B cell (primary cell): ENCODE measurements around the gene ACVR1. TPM values are rescaled to one million over a fixed set of nuclear protein-coding genes. Genes with fewer than 3 reads are reported as not detected.

Experiments
- ATAC-seq: fragments of 200-7000 bp; cut with Tn5 transposase; one replicate; pipeline ENCODE4 v1.10.0; 2021; ENCODE audit warnings: low read depth, mild to moderate bottlenecking, moderate number of reproducible peaks, moderate library complexity
- CTCF ChIA-PET: fragments of 350-600 bp; sonication (Branson Sonifier 250); formaldehyde crosslinking; loops from one replicate; lab custom pipeline; 2021; ENCODE audit warnings: antibody characterized with exemption, inconsistent platforms; lab: Charles Lee
- POLR2A ChIA-PET: fragments of 350-600 bp; sonication (Branson Sonifier 250); formaldehyde crosslinking; loops from one replicate; lab custom pipeline; 2021; ENCODE audit warnings: antibody characterized with exemption; lab: Charles Lee
- DNase-seq: peaks from one replicate; pipeline ENCODE4 v3.0.0; 2013
- H2AFZ ChIP-seq: 2 replicates; pipeline ENCODE4 v1.6.1; 2012; ENCODE audit warnings: mild to moderate bottlenecking, low read depth, low read length; ENCODE audit not compliant: insufficient read depth, poor library complexity, severe bottlenecking
- H3K27ac ChIP-seq, 2 donors: 1 replicate in 1 of 2; 2 replicates in 1 of 2; pipeline ENCODE4 v1.5.1; 2012 to 2013; ENCODE audit warnings: low read length in 2 of 2, mild to moderate bottlenecking in 2 of 2, moderate library complexity in 1 of 2
- H3K27me3 ChIP-seq, 4 experiments: fragments of 200-600 bp in 1 of 4; sonication (generic) in 1 of 4; replicated peaks in 1 of 4; 1 replicate in 2 of 4; 2 replicates in 2 of 4; pipeline versions ENCODE4 v1.6.1 to v1.7.0; 2013 to 2016; ENCODE audit warnings: low read length in 3 of 4, mild to moderate bottlenecking in 2 of 4, mixed read lengths in 1 of 4, moderate library complexity in 1 of 4; ENCODE audit not compliant: insufficient read depth in 4 of 4, control insufficient read depth in 3 of 4; ENCODE audit errors: control extremely low read depth in 1 of 4
- H3K36me3 ChIP-seq, 2 experiments: replicated peaks in 1 of 2; 1 replicate in 1 of 2; 2 replicates in 1 of 2; pipeline versions ENCODE4 v1.6.1 to v1.7.1; 2013; ENCODE audit warnings: low read length in 1 of 2; ENCODE audit not compliant: insufficient read depth in 2 of 2, control insufficient read depth in 1 of 2; ENCODE audit errors: control extremely low read depth in 1 of 2, extremely low read depth in 1 of 2
- H3K4me1 ChIP-seq, 2 donors: fragments of 200-600 bp in 1 of 2; sonication (generic) in 1 of 2; 1 replicate in 1 of 2; 2 replicates in 1 of 2; pipeline versions ENCODE4 v1.5.1 to v1.6.1; 2013 to 2017; ENCODE audit warnings: low read length in 2 of 2; ENCODE audit not compliant: control insufficient read depth in 2 of 2, insufficient read depth in 2 of 2
- H3K4me2 ChIP-seq: replicated peaks from 2 replicates; pipeline ENCODE3; 2012; ENCODE audit warnings: mild to moderate bottlenecking, low read depth, low read length; ENCODE audit not compliant: poor library complexity, severe bottlenecking
- H3K4me3 ChIP-seq, 5 experiments: fragments of 200-600 bp in 1 of 5; sonication (generic) in 1 of 5; 1 replicate in 3 of 5; 2 replicates in 2 of 5; pipeline versions ENCODE4 v1.5.1 to v1.7.0; 2011 to 2016; ENCODE audit warnings: low read length in 4 of 5, mild to moderate bottlenecking in 4 of 5, low read depth in 2 of 5, control low read depth in 1 of 5, moderate library complexity in 1 of 5; ENCODE audit not compliant: insufficient read depth in 1 of 5; ENCODE audit errors: control extremely low read depth in 1 of 5, extremely low read depth in 1 of 5
- H3K79me2 ChIP-seq: fragments of 200-600 bp; sonication (generic); one replicate; pipeline ENCODE4 v1.6.0; 2016; ENCODE audit warnings: low read length; ENCODE audit not compliant: control insufficient read depth, insufficient read depth
- H3K9ac ChIP-seq: fragments of 200-600 bp; sonication (generic); 2 replicates; pipeline ENCODE4 v1.6.1; 2017; ENCODE audit warnings: mild to moderate bottlenecking, low read length, moderate library complexity
- H3K9me3 ChIP-seq, 3 donors: one replicate each; pipeline versions ENCODE4 v1.6.1 to v1.7.1; 2013; ENCODE audit warnings: low read length in 2 of 3; ENCODE audit not compliant: control insufficient read depth in 2 of 3, insufficient read depth in 1 of 3; ENCODE audit errors: control extremely low read depth in 1 of 3
- H4K20me1 ChIP-seq: 2 replicates; pipeline ENCODE4 v1.6.0; 2012; ENCODE audit warnings: mild to moderate bottlenecking, low read length; ENCODE audit not compliant: insufficient read depth, control insufficient read depth, poor library complexity, severe bottlenecking
- H3K27ac Mint-ChIP-seq: one replicate; pipeline ENCODE4 v1.8.0; 2021; ENCODE audit warnings: mixed read lengths
- H3K27me3 Mint-ChIP-seq: one replicate; pipeline ENCODE4 v1.8.0; 2021; ENCODE audit warnings: mixed read lengths
- H3K4me1 Mint-ChIP-seq: one replicate; pipeline ENCODE4 v1.8.0; 2021; ENCODE audit warnings: mixed read lengths
- H3K4me3 Mint-ChIP-seq: one replicate; pipeline ENCODE4 v1.8.0; 2021; ENCODE audit warnings: mixed read lengths
- H3K9me3 Mint-ChIP-seq: one replicate; pipeline ENCODE4 v1.8.0; 2022; ENCODE audit warnings: mixed read lengths; ENCODE audit not compliant: insufficient read depth
- CTCF ChIP-seq: fragments of 200-600 bp; IDR thresholded peaks from one replicate; pipeline ENCODE4 v1.8.0; 2022; ENCODE audit warnings: antibody characterized with exemption, mild to moderate bottlenecking
- EZH2 ChIP-seq: IDR thresholded peaks from 2 replicates; pipeline ENCODE4 v1.6.1; 2012; ENCODE audit warnings: borderline replicate concordance, low read depth, mild to moderate bottlenecking, moderate library complexity, low read length; ENCODE audit not compliant: insufficient read depth, poor library complexity, severe bottlenecking
- WGBS: methylation state at CpG from one replicate; pipeline ENCODE4 v1.1.5; 2013; ENCODE audit warnings: missing lambda C conversion rate; ENCODE audit not compliant: insufficient coverage; 5-methylcytosine and 5-hydroxymethylcytosine counted together
- intact Hi-C: fragments of 100-400 bp; cut with micrococcal nuclease; formaldehyde crosslinking; loops from one replicate; pipeline ENCODE4 v1.10.0; 2022
- polyA plus RNA-seq: library from polyadenylated mRNA; depleted of rRNA; stranded (reverse); fragments of >200 nt; gene quantifications from 2 replicates; pipeline ENCODE4 v1.2.3, GENCODE V29; 2012
- small RNA-seq: library from RNA; depleted of rRNA; stranded (forward); fragments of <200 nt; gene quantifications from one replicate; pipeline ENCODE3, GENCODE V24; 2012; ENCODE audit warnings: low replicate concordance, low read depth; ENCODE audit not compliant: insufficient read length
- total RNA-seq, 2 donors: library from RNA; stranded (reverse); fragments of 120-200 nt in 1 of 2; gene quantifications; 1 replicate in 1 of 2; 2 replicates in 1 of 2; pipeline versions ENCODE4 v1.2.3 to v1.2.4, GENCODE V29; 2013 to 2022

ACVR1 gene
- total and polyA plus RNA-seq, 2 donors (not counting 1 experiment from before 2014, with no cell fraction given) = 3.7 to 11.7 TPM

GRCh38 chr2:157691695-157692094 lies 184.4 kb downstream of the ACVR1 start:
- TF ChIP-seq EZH2 (no peak), CTCF (no peak)
- no peaks in the 10 kb centered on the region for H3K9me3 Mint-ChIP-seq
- no peaks in the 10 kb centered on the region for H3K4me1 Mint-ChIP-seq
- Histone ChIP-seq H3K9ac (no peak overlapping the region), H3K4me1 (no peaks in the 10 kb centered on the region), H3K9me3 (no peaks in the 10 kb centered on the region), H3K27ac (no peak overlapping the region), H3K79me2 (no peaks in the 10 kb centered on the region), H4K20me1 (no peaks in the 10 kb centered on the region), H3K4me2 (no peak overlapping the region), H3K27me3 (no peaks in the 10 kb centered on the region), H3K36me3 (no peaks in the 10 kb centered on the region), H3K4me3 (no peak overlapping the region), H2AFZ (no peak overlapping the region)
- H3K27me3 Mint-ChIP-seq = peaks cover 5% of the 10 kb centered on the region
- ChIA-PET POLR2A (no interaction called here), CTCF (no interaction called here)
- intact Hi-C loops = no loop called here
- ATAC-seq (no peak), DNase-seq (no peak)
- no peak overlapping the region for H3K27ac Mint-ChIP-seq
- WGBS = no CpG with 5 or more reads among the region's 4 CpGs
- H3K4me3 Mint-ChIP-seq = no peak overlapping the region

- CTCF ChIA-PET = no interaction called here
- H3K27ac Mint-ChIP-seq = no peak overlapping the region
- H3K4me2 ChIP-seq = no peak overlapping the region
These were observed 185.0 kb downstream of the ACVR1 start for GRCh38 chr2:157691131-157691530.

More at GRCh38 chr2:157691131-157691530, 185.0 kb downstream of the ACVR1 start:
- Mint-ChIP-seq H3K4me1 (no peaks in the 10 kb centered on the region), H3K27me3 (peaks cover 5% of the 10 kb centered on the region), H3K9me3 (no peaks in the 10 kb centered on the region), H3K4me3 (no peak overlapping the region)
- Histone ChIP-seq H3K9ac (no peak overlapping the region), H3K4me3 (no peak overlapping the region), H2AFZ (no peak overlapping the region), H3K9me3 (no peaks in the 10 kb centered on the region), H3K27ac (no peak overlapping the region), H3K79me2 (no peaks in the 10 kb centered on the region), H3K36me3 (no peaks in the 10 kb centered on the region), H4K20me1 (no peaks in the 10 kb centered on the region), H3K4me1 (no peaks in the 10 kb centered on the region), H3K27me3 (no peaks in the 10 kb centered on the region)
- WGBS = no CpG with 5 or more reads among the region's 1 CpG
- intact Hi-C loops = no loop called here
- TF ChIP-seq CTCF (no peak), EZH2 (no peak)
- ATAC-seq (no peak), DNase-seq (no peak)
- POLR2A ChIA-PET = no interaction called here

Small RNAs within 50 kb of the gene (small RNA-seq; reads per million reads assigned to genes)
- not detected for gene RNU6-436P

Other genes with a start within 250 kb of the ACVR1 start
- gene ACVR1C, start 247.5 kb downstream of the ACVR1 start, total RNA-seq = 0.39 and 0.52 TPM in 2 replicates
- gene ACVR1C, start 247.5 kb downstream of the ACVR1 start, polyA plus RNA-seq = 0.06 and 0.24 TPM in 2 replicates
- not detected in 2 replicates for gene UPP2, start 225.5 kb upstream of the ACVR1 start, total RNA-seq
- not detected in 2 replicates for gene UPP2, start 225.5 kb upstream of the ACVR1 start, polyA plus RNA-seq